Activated CD8-positive, alpha-beta memory T cell treated with anti-CD3 and anti-CD28 coated beads for 36 hours (primary cell): ENCODE data around the gene MTFMT. TPM values are rescaled to one million over a fixed set of nuclear protein-coding genes. Genes with fewer than 3 reads are reported as not detected.
"Not testable (repeated sequence)": the region's sequence is repeated elsewhere in the genome, so short reads cannot be mapped to it uniquely, and the experiment has no call there.

Experiments
- CTCF ChIA-PET: fragments of 350-600 bp; sonication (Branson Sonifier 250); formaldehyde crosslinking; loops from one replicate; lab custom pipeline; 2021; ENCODE audit warnings: antibody characterized with exemption; lab: Charles Lee
- POLR2A ChIA-PET: fragments of 350-600 bp; sonication (Branson Sonifier 250); formaldehyde crosslinking; loops from one replicate; lab custom pipeline; 2021; ENCODE audit warnings: antibody characterized with exemption; lab: Charles Lee
- total RNA-seq, 2 experiments: library from RNA; stranded (reverse); gene quantifications; one replicate each; pipeline ENCODE4 v1.2.3, GENCODE V29; 2021

MTFMT gene
- total RNA-seq, 2 experiments from 2014 or later: 24.8 to 27.1 TPM

DNA sequence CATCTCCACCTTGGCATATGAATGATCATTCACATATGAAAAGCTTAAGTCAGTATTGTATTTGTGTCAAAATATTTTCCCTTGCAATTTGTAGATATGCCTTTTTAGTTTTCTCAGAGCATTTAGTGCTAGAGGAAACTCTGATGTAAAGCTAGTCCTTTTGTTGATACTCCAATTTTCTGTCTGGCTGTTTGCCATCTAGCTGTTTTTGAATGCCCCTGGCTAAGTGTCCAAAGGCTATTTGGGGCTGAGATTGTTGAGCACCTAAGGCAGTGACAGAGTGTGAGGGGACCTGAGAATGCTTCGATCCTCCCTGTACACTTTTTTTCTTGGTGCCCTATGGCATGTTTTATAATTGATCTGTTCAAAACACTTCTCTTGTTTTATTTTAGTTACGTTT is 18.8 kb upstream of the MTFMT start:
- CTCF ChIA-PET: interaction anchor here (0.6 to 0.7 kb wide), 3 partner anchors 20 to 221 kb away, joined by 3 read pairs; no protein-coding TSS in a partner anchor
- POLR2A ChIA-PET: interaction anchor here (0.6 kb wide), 1 partner anchor 93 kb away, joined by 3 read pairs; no protein-coding TSS in a partner anchor

DNA sequence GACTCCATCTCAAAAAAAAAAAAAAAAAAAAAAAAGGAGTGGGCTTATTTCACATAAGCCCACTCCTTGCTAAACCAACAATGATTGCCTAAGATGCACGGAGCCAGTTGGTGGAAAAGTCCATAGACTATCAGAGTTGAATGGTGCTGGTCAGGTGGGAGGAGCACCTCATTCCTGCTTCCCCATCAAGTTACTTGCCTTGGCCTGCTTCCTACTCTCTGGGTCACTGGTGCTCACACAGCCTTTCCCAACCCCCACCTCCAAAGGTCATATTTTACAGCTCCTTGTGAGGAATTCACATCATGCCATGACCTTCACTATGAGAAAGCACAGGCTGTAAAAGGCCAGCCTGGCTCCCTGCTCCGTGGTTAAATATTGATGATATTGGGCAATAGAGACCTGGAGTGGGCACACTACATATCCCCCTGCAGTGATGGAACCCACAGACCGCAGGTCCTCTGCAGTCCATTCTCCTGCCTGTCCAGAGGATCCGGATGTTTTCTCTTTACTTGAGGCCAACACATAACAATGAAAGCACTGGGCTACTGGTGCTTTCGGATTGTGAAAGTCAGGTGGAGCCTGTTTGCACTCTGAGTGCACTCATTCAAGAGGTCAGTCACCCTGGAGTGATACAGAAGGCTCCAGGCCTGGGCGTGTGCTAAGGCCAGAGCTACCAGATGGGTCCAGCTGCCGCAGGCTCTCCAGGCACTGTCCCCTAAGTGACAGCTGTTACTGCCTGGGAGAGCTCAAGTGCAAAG is 15.5 kb upstream of the MTFMT start, which contains the start of gene SLC51B:
SLC51B (plus strand) TSS at position 664 of the 758 bp plus-strand sequence. CDS start 4,618 bp downstream, outside the sequence.
- ChIA-PET CTCF (no interaction called here), POLR2A (no interaction called here)

- POLR2A ChIA-PET, CTCF ChIA-PET: not testable (repeated sequence)
Observed at GRCh38 chr15:65044218-65044617, 14.8 kb upstream of the MTFMT start.

- ChIA-PET POLR2A (no interaction called here), CTCF (interaction anchor here (0.5 to 1.4 kb wide), 4 partner anchors 10 to 269 kb away, joined by 3 to 4 read pairs (median 3); no protein-coding TSS in a partner anchor)
Observed at GRCh38 chr15:65042776-65043327, 13.4 kb upstream of the MTFMT start.

GRCh38 chr15:65041787-65042186 is 12.3 kb upstream of the MTFMT start:
- CTCF ChIA-PET: no interaction called here
- POLR2A ChIA-PET: no interaction called here

- POLR2A ChIA-PET: no interaction called here
- CTCF ChIA-PET: no interaction called here
Observed at GRCh38 chr15:65040461-65040860, 11.0 kb upstream of the MTFMT start.

GRCh38 chr15:65038836-65039235 is 9.4 kb upstream of the MTFMT start:
- ChIA-PET CTCF (interaction anchor here (1.2 kb wide), 1 partner anchor 14 kb away, joined by 3 read pairs; no protein-coding TSS in a partner anchor), POLR2A (no interaction called here)

- CTCF ChIA-PET: no interaction called here
- POLR2A ChIA-PET: no interaction called here
Observed at GRCh38 chr15:65038428-65038827, 9.0 kb upstream of the MTFMT start.

DNA sequence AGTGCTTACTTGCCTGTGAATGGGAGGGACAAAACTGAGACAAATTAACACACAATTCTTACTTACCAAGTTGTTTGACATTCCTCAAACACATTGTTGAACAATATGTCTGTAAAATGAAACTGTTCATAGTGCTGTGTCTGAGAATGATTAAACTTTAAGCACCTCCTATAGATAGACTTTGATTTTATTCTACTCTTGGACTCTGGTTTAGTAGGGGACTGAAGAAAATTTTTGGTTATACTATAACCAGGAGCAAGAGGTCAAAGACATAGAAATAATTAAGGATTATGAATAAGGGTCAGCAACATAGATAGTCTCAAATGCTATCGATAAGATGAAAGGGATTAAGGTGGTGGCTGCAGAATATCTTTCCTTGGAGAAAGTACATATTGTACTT is 7.9 kb upstream of the MTFMT start:
- ChIA-PET POLR2A (no interaction called here), CTCF (no interaction called here)

- POLR2A ChIA-PET: no interaction called here
Observed at GRCh38 chr15:65034719-65035118, 5.3 kb upstream of the MTFMT start.

DNA sequence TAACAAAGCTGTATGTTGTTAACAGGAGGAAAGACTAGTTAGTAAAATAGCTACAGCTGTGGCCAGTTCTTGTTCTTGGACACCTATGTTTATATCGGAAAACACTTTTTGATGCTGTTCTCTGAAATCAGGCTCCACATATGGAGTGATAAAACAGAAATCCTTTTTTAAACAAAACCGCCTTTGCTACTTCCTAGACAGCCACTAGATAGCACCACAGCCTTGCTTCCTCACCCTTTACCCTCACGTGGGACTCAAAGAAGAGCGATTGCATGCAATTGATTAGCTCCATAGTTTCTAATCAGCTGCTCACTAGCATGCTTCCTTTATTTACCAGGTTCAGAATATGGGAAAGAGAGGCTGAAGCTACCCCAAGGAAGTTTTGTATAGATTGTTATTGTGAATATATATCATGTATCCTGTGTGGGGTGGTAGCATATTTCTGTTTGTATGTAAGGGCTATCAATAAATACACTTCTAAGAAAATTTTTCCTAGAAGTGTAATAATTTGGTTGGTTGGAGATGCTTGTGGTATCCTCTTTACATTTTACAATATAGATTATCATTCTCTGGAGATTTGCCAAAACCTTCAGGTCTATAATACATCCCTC is 4.3 kb upstream of the MTFMT start:
- ChIA-PET POLR2A (no interaction called here), CTCF (interaction anchor here (0.5 to 1.4 kb wide), 6 partner anchors 9 to 367 kb away, joined by 3 to 7 read pairs (median 4); no protein-coding TSS in a partner anchor)

More at GRCh38 chr15:65034719-65035118, 5.3 kb upstream of the MTFMT start:
- CTCF ChIA-PET: interaction anchor here (0.8 to 1.4 kb wide), 4 partner anchors 10 to 306 kb away, joined by 3 to 7 read pairs (median 3); no protein-coding TSS in a partner anchor

- ChIA-PET CTCF (interaction anchor here (0.6 to 1.4 kb wide), 3 partner anchors 20 to 57 kb away, joined by 3 to 7 read pairs (median 5); no protein-coding TSS in a partner anchor), POLR2A (no interaction called here)
Observed at GRCh38 chr15:65032801-65033537, 3.5 kb upstream of the MTFMT start.

DNA sequence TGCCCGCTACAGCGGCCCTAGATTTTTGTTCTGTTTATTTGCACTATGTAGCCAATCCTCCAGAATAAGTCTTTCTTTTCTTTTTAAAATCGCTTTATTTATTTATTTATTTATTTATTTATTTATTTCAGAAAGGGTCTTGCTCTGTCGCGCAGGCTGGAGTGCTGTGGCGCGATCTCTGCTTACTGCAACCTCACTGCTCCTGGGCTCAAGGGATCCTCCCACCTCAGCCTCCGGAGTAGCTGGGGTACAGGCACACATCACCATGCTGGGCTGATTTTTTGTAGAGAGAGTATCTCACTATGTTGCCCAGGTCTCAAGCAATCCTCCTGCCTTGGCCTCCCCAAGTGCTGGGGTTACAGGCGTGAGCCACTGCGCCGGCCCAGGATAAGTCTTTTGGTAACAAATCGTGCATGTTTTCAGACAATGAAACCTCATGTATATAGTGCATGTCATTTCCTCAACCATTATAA is 333 bp upstream of the MTFMT start:
- CTCF ChIA-PET: no interaction called here
- POLR2A ChIA-PET: no interaction called here

DNA sequence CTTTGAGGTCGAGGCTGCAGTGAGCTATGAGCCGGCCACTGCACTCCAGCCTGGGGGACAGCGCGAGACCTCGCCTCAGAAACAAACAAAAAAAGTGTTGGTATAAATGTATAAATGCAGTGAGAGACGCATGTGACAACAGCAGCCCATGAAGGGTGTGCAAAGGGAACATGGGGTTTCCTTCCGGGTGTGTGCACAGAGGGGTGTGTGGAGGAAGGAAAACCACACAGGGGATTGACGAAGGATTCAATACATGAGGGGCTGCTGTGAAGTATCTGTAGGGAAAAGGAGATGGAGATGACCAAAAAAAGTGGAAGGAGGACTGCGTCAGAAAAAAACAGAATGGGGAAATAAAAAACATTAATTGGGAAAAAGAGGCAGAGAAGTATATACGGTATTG is 1.1 kb downstream of the MTFMT start:
- CTCF ChIA-PET: no interaction called here
- POLR2A ChIA-PET: interaction anchor here (0.5 kb wide), 1 partner anchor 123 kb away, joined by 6 read pairs; no protein-coding TSS in a partner anchor

GRCh38 chr15:65027593-65027992 is 1.8 kb downstream of the MTFMT start:
- ChIA-PET CTCF (interaction anchor here (0.7 kb wide), 2 partner anchors 21 to 87 kb away, joined by 3 read pairs; partner anchors contain the start of gene UBAP1L), POLR2A (no interaction called here)

- ChIA-PET CTCF (interaction anchor here (0.7 kb wide), 1 partner anchor 88 kb away, joined by 3 read pairs; the partner anchor contains the start of gene UBAP1L), POLR2A (no interaction called here)
Observed at GRCh38 chr15:65026756-65027155, 2.7 kb downstream of the MTFMT start.

- ChIA-PET POLR2A (no interaction called here), CTCF (no interaction called here)
Observed at GRCh38 chr15:65021488-65021887, 8.0 kb downstream of the MTFMT start.

DNA sequence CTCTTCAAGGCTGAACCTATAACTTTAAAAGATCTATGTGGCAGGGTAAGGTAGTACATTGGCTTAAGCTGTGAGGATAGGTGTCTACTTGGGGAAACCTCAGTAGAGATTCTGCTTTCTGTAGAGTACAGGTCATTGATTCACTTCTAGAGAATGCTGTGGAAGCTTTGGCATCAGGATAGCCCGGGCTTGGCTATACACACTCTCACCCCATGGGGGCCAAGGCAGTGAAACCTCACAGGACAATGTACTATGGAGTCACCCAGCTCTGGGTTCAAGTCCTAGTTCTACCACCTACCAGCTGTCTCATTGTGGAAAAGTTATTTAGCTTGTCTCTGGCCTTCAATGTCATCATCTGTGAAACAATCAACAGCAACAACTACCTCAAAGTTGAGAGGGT is 9.0 kb downstream of the MTFMT start:
- CTCF ChIA-PET: no interaction called here
- POLR2A ChIA-PET: no interaction called here

- CTCF ChIA-PET: interaction anchor here (0.6 to 1.0 kb wide), 3 partner anchors 20 to 646 kb away, joined by 3 to 4 read pairs (median 3); no protein-coding TSS in a partner anchor
Observed at GRCh38 chr15:65011198-65011597, 18.2 kb downstream of the MTFMT start.

More at GRCh38 chr15:65011198-65011597, 18.2 kb downstream of the MTFMT start:
- POLR2A ChIA-PET: not testable (repeated sequence)
